ENCODE data around the gene GPC3. TPM values are rescaled to one million over a fixed set of nuclear protein-coding genes. Genes with fewer than 3 reads are reported as not detected.

Gene GPC3
- total and polyA plus RNA-seq, 2 experiments from 2014 or later = 171 to 323 TPM

GRCh38 chrX:133588827-133589226 lies 396.6 kb downstream of the GPC3 start:
- Histone ChIP-seq H3K36me3 (no peaks in the 10 kb centered on the region), H3K27me3 (no peaks in the 10 kb centered on the region), H3K9me3 (ENCODE audit: low read depth) (no peaks in the 10 kb centered on the region), H3K4me3 (no peak overlapping the region), H3K27ac (no peak overlapping the region), H3K4me1 (ENCODE audit: low read depth) (no peaks in the 10 kb centered on the region)
- TF ChIP-seq CTCF (IDR thresholded peaks at IDR 0.05; ENCODE audit: low read depth, low read length) = no peak
- no peak for DNase-seq (ENCODE audit: low read depth in 1 of 2, low spot score in 1 of 2)

- Histone ChIP-seq H3K4me3 (no peak overlapping the region), H3K27ac (no peak overlapping the region), H3K36me3 (no peaks in the 10 kb centered on the region), H3K9me3 (ENCODE audit: low read depth) (no peaks in the 10 kb centered on the region), H3K4me1 (ENCODE audit: low read depth) (no peaks in the 10 kb centered on the region), H3K27me3 (no peaks in the 10 kb centered on the region)
- DNase-seq (ENCODE audit: low read depth in 1 of 2, low spot score in 1 of 2) = no peak
- TF ChIP-seq CTCF (IDR thresholded peaks at IDR 0.05; ENCODE audit: low read depth, low read length) = no peak
Measured at GRCh38 chrX:133587818-133588217, 397.6 kb downstream of the GPC3 start.

GRCh38 chrX:133587071-133587470 lies 398.3 kb downstream of the GPC3 start:
- H3K36me3 ChIP-seq = no peaks in the 10 kb centered on the region
- no peaks in the 10 kb centered on the region for H3K4me1 ChIP-seq (ENCODE audit: low read depth)
- TF ChIP-seq CTCF (IDR thresholded peaks at IDR 0.05; ENCODE audit: low read depth, low read length) = no peak
- H3K27ac ChIP-seq = no peak overlapping the region
- DNase-seq (ENCODE audit: low read depth in 1 of 2, low spot score in 1 of 2) = no peak
- H3K9me3 ChIP-seq (ENCODE audit: low read depth) = no peaks in the 10 kb centered on the region
- no peaks in the 10 kb centered on the region for H3K27me3 ChIP-seq
- H3K4me3 ChIP-seq = no peak overlapping the region

- no peak for TF ChIP-seq CTCF (IDR thresholded peaks at IDR 0.05; ENCODE audit: low read depth, low read length)
- H3K27ac ChIP-seq = no peak overlapping the region
- no peaks in the 10 kb centered on the region for H3K27me3 ChIP-seq
- H3K36me3 ChIP-seq = no peaks in the 10 kb centered on the region
- no peaks in the 10 kb centered on the region for H3K4me1 ChIP-seq (ENCODE audit: low read depth)
- H3K4me3 ChIP-seq = no peak overlapping the region
- no peak for DNase-seq (ENCODE audit: low read depth in 1 of 2, low spot score in 1 of 2)
- H3K9me3 ChIP-seq (ENCODE audit: low read depth) = no peaks in the 10 kb centered on the region
Measured at GRCh38 chrX:133586443-133586842, 399.0 kb downstream of the GPC3 start.

GRCh38 chrX:133583825-133584224 lies 401.6 kb downstream of the GPC3 start:
- Histone ChIP-seq H3K4me3 (no peak overlapping the region), H3K36me3 (no peaks in the 10 kb centered on the region), H3K27ac (no peak overlapping the region), H3K4me1 (ENCODE audit: low read depth) (peaks cover 11% of the 10 kb centered on the region), H3K27me3 (no peaks in the 10 kb centered on the region), H3K9me3 (ENCODE audit: low read depth) (no peaks in the 10 kb centered on the region)
- TF ChIP-seq CTCF (IDR thresholded peaks at IDR 0.05; ENCODE audit: low read depth, low read length) = no peak
- no peak for DNase-seq (ENCODE audit: low read depth in 1 of 2, low spot score in 1 of 2)

GRCh38 chrX:133580625-133581024 lies 404.8 kb downstream of the GPC3 start:
- no peak for DNase-seq (ENCODE audit: low read depth in 1 of 2, low spot score in 1 of 2)
- no peak for TF ChIP-seq CTCF (IDR thresholded peaks at IDR 0.05; ENCODE audit: low read depth, low read length)

More at GRCh38 chrX:133580625-133581024, 404.8 kb downstream of the GPC3 start:
- Histone ChIP-seq H3K27me3 (no peaks in the 10 kb centered on the region), H3K4me3 (no peak overlapping the region), H3K9me3 (ENCODE audit: low read depth) (no peaks in the 10 kb centered on the region), H3K36me3 (no peaks in the 10 kb centered on the region), H3K4me1 (ENCODE audit: low read depth) (peaks cover 11% of the 10 kb centered on the region), H3K27ac (no peak overlapping the region)
